ENCODE results near the gene FBXL22.

Gene FBXL22, protein sequence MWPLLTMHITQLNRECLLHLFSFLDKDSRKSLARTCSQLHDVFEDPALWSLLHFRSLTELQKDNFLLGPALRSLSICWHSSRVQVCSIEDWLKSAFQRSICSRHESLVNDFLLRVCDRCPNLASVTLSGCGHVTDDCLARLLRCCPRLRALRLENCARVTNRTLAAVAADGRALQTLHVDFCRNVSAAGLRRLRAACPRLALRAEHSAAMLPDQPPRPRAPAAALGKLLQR

DNA sequence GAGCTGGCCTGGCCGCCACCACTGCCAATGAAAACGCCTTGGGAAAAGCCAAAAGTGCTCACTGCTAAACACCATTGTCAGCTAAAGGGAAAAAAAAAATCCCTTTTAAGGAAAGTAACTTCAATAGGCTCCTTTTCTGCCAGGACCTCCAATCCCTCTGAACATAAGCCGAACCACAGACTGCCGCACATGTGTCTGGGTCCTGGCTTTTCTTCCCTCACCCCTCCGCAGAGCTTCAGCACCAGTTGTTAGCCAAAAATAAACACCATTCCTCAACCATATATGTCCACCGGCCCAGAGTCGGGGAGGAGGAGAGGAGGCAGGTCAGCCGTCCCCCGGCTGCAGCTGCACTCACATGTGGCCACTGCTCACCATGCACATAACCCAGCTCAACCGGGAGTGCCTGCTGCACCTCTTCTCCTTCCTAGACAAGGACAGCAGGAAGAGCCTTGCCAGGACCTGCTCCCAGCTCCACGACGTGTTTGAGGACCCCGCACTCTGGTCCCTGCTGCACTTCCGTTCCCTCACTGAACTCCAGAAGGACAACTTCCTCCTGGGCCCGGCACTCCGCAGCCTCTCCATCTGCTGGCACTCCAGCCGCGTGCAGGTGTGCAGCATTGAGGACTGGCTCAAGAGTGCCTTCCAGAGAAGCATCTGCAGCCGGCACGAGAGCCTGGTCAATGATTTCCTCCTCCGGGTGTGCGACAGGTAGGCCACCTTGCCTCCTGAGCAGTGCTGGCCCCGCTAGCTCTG lies at the start of gene FBXL22:
Gene FBXL22 (plus strand): TSS at position 350 of the 753 bp plus-strand sequence. CDS start 6 bp downstream, at position 356.
- no peak for DNase-seq

DNA sequence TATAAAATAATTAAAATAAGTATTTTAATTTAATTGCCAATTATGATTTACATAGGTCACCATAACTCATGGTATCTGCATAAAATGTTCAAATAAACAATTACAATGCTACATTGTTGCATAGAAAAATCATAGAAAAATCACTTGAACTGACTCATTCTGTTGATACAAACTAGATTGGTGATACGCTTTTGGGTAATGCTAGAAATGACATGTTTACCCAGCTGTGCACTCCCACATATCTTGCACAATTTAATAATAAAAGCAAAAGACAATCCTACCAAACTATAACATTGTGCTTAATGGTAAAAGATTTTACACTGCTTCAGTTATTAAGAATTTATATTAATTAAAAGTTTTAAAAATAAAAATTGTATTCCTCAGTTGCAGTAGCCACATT lies 45.8 kb upstream of the FBXL22 start:
- no peak for DNase-seq

DNA sequence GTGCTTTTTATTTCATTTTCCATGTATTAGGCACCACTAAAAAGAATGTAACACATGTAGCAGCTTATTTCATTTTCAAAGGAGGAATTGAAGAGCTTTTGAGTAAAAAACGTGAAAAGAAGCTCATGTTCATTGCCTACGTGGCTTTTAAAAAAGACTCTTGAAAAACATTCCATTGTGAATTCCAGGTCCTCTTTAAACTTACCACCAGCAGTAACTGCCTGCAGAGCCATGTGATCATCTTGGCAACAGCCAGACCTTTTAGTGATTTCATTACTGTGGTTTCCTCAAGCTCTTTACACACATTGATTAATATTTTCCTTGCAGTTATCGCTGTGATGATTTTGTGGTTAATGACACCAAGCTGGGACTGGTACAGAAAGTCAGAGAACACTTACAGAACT lies 43.8 kb upstream of the FBXL22 start:
- DNase-seq = no peak

DNA sequence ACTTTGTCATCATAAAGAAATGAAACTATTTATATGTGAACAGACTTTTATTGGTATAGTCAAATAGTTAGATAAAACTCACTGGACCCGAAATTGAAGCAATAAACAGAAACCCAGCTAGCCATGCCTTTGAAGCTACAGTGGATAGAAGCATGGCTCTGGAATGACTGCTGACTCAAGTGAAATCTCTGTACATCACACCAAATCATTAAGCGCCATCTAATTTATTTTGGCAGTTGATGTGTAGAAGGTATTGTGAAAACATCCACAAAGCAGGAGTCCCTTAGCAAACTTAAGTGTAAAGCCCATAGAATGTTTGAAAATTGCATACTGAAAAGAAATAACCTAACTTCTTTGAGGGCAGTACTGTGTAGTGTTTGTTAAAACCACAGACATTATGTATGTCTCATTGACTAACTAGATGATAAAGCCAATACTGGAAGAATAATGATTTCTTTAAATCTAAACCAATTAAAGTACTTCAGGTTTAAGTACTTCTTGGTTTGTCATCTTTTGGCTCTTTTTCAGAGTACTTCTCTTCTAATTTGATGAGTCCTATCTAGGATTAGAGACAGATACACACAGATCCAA lies 42.8 kb upstream of the FBXL22 start:
- no peak for DNase-seq

DNA sequence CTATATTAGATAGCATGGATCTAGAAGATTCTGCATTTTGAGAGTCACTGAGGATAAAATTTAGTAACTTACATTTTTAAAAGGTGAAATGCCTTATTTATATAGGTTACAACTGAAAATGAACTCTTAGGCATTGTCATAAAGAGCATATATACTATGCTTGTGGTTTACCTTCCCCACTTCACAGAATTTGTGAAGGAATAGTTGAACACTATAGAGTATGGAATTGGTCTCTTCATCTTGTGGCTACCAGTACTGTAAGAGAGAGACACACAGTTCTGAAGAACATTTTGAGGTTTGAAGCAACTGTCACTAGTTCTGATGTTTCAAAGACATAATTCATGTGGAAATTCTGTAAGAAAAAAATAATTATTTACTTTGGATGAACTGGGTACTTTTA lies 41.7 kb upstream of the FBXL22 start:
- no peak for DNase-seq

DNA sequence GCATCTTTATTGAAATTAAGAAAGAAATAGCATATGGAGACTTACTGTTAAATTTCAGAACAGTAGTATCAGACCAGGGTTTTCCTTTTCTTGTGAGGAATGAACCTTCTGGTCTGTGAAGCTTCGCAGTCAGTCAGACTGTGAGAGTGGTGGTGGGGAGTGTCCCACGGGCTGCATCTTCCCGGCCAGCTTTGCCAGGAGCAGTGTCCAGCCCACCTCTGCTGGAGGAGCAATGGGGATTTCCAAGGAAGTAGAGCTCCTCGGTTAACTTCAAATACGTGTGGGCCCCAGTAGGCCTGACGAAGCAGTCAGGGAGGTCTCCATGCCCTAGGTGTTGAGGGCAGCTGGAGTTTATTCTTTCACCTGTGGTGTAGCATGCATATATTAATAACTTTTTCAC lies 40.9 kb upstream of the FBXL22 start:
- DNase-seq = no peak

DNA sequence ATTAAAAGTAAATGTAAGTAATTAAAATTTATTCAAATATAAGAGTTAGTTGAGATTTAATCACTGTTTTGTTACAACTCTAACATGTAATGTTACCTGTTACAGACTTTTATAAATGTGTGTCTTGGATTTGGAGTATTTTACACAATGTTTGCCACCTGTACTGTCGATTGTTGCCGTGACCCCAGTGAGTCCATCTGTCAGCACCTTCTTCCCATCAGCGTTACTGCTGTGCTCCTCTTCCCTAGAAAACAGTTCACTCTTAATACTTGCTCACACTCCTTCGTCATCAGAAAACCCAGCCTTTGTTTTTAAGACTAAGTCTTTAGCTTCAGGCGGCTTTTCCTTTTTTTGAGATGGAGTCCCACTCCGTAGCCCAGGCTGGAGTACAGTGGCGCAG lies 40.5 kb upstream of the FBXL22 start:
- DNase-seq = no peak

DNA sequence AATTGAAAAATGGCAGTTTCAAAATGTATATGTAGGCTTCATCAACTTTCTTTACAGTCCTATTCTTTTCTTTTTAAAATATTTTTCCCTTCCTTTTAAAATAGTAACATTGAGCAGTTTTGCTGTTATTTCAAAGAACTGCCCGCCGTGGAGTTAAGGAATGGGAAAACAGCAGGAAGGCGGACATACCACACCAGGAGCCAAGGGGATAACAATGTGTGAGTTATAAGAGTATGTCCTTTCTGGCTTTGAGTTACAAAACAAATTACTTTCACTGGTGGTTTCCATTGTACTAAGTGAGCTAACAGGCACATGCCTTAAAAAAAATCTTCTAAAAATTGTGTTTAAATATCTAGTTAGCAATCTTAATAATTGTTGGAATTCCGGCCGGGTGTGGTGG lies 37.4 kb upstream of the FBXL22 start:
- no peak for DNase-seq

DNA sequence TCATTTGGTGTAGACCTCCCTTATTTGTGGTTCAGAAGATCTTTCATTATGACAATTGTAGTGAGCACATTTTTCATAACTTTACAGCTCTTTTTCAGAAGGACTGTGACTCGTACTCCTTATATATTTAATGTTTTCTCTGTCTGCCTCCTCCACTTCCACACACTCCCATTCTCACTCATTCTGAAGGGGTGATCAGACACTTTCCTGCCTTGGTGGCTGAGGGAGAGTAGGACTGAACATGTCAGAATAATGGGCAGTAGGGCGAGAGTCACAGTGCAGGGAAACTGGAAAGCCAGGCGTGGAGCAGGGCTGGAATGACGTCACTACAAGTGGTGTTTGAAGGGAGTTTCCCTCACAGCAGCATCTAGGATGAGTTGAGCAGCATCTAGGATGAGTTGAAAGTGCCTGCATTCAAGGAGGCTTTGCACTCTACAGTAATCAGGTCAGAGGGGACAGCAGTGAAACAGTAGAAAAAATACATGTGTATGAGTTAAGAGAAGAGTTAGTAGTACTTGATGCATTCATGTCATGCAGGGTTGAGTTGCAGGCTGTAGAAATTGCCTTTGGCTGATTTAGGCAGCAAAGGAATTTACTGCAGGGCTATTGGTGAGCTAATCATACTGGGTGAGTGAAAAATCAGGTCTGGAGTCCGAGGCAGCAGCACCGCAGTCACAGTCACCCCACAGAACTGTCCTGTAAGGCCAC lies 36.3 kb upstream of the FBXL22 start:
- peak; percentile 25 for DNase-seq

DNA sequence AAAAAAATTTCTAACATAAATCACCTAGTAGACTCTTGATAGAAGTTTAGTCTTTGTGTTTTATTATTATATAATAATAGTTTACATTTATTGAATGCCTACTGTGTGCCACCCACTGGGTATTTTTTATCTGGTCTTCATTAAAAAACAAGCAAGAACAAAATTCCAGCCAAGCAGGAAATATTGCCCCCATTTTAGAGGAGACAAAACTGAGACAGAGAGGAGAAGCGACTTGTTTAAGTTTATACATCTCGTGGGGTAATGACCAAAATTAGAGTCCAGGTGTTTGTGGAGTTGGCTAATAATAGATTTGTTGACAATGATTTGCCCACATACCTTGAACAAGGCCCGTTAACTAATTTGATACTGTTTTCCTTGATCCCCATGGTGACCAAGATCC lies 33.1 kb upstream of the FBXL22 start:
- DNase-seq = no peak

DNA sequence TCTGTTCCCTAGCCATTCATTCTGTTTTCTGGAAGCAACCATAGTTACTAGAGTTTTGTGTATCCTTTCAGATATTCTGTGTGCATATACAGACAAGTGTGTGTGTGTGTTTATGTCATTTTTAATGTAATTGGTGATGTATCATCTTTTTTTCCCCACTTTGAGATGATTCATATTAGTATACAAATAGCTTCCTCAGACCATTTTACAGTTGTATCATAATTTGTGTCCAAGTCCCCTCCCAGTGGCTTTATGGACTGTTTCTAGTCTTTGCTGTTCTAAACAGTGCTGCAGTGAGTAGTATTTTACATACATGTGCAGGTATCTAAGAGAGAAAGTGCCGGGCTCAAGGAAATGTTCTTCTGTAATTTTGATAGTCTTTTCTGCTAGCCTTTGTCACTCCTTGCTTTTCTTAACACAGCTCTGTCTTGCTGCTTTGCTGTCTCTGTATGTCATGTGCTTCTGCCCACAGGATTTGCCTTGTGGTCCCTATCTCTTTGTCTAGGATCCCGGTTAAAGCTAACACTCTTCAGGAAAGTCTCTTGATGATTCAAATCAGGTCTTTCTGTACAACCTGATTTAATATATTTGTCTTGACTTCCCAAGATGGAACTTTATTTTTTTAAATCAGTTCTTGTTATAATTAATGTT lies 31.5 kb upstream of the FBXL22 start:
- no peak for DNase-seq

DNA sequence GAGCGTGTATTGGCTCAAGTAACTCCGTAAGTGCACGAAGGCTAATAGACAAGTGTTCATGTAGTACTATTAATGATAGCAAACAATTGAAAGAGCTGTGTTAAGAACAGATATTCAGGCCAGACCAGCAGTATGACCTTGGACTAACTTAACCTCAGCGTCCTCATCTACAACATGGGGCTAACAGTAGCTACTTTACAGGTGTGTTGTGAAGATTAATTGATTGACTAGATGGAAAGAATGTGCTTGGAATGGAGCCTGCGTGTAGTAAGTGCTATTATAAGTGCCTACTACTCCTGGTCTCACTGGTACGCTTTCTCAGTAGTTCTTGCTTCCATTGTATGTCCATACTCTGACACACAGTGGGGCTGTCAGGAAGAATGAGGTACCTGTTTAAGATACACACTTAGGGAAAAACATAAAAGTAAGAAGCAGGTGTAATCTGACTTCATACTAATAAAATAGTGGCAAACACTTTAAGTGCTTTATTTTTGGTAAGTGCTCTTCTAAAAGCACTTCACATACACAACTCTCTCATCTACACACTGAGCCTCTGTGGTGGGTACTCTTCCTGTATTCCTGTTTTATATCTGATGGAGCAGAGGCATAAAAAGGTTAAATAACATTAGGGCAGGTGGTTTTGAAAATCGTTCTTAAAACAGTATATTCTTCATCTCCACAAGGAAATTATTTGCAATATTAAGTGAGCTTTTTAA lies 24.3 kb upstream of the FBXL22 start:
- DNase-seq = no peak

DNA sequence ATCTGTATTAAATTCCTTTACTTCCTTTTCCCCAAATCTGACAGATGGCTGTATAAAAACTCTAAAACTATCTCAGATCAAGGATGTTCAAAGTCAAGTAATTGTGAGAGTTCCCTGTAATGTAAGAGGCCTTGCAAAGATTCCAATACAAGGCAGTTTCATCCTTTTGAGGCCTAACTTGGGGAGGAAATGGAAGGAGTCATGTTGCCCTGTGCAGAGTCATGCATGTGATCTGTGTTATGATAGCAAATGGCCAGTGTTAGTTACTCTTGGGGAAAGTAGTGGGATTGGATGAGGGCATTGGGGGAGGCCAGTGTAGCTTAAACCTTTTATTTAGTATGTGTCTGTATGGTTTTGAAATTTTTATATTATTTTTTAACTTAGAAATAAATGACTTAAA lies 23.7 kb upstream of the FBXL22 start:
- DNase-seq = no peak

DNA sequence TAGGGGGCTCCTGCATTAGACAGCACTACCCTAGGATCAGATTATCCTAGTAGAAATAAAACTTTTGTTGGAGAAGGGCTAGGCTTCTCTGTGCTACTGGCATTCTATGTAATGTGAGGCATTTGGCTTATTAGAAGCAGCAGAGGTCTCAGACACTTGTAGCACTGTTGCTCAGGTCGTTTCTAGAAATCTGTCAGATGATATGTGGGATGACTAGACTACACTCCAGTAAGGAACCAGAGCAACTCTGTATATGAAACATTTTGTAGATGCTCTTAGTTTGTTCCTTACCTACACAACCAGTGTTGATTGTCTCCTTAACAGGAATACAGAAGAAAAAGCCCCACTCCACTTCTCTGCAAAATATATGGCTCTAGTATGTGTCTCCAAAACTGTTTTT lies 21.9 kb upstream of the FBXL22 start:
- no peak for DNase-seq

DNA sequence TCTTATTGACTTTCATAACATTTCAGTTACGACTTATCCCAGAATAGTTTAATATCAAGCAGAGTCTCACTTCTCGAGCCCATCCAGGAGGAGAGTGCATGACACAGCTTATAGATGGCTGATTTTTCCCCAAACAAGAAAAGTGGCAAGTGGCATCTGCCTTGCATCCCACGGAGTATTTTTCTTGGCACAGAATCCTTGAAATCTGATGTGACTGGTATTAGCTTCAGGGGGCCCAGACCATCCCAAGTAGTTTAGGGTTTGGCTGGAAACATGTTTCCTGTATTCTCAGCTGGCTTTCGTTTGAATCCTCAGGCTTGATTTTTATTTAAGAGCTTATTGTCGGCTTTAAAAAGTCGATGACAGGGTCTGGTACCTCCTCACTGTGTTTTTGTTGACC lies 20.7 kb upstream of the FBXL22 start:
- DNase-seq = no peak

DNA sequence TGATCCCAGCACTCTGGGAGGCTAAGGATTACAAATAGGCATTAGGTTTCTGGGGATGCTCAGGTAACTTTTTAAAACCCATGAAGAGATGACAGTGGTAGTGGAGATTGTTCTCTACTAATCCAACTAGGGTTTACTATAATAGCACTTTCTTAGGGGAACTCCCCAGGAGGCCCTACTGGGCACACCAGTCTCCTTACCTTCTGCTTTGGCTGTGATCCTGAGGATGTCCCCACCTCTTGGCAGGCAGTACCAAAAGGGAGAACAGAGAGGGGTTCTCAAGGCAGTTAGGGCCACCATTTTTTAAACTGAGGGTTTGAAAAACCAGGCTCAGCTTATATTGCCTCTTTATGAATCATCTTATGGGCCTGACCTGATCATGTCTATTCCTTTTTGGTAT lies 15.0 kb upstream of the FBXL22 start:
- no peak for DNase-seq

DNA sequence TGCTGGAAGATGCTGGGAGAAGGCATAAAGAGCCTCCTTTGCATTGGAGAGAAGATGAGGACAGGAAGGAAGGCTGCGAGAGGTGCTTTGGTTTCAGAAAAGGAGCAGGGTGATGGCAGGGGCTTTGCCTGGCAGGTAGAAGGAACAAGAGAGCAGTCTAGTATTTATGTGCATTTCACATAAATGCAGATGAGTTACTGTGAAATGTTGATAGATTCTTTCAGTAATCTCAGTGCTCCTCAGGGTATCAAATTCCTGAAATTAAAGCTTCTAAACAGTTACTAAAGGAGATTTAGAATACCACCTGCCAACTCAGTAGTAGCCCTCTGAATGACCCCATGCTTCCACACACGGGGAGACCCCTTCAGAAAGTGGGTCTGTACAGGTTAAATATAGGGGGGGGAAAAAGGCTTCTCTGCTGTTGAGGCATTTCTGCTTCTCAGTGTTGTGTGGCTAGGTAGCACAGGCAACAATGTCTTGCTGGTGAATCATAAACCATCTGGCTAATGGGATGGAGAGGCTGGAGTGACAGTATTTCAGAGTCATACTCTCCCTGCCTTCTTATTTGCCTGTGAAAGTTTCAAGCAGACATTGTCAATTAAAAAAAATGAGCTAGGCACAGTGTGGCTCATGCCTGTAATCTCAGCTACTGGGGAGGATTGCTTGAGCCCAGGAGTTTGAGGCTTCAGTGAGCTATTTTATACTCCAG lies 14.3 kb upstream of the FBXL22 start:
- no peak for DNase-seq

DNA sequence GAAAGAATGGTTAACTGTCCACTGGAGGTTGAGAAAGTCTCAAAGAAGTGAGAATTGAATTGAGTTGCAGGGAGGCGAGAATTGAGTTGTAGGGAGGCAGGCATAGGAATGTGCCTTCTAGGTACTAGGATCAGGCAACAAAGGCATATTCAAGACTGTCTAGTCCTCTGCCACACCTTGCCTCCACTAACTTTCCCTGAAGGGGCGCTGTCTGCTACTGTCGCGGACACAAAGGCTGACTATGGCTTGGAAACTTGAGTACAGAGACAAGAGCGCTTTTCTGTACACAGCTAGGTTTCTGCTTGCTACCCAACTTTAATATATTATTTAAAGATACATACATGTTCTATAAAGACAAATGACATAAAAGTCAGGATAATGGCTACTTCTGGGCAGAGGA lies 10.4 kb upstream of the FBXL22 start:
- no peak for DNase-seq

DNA sequence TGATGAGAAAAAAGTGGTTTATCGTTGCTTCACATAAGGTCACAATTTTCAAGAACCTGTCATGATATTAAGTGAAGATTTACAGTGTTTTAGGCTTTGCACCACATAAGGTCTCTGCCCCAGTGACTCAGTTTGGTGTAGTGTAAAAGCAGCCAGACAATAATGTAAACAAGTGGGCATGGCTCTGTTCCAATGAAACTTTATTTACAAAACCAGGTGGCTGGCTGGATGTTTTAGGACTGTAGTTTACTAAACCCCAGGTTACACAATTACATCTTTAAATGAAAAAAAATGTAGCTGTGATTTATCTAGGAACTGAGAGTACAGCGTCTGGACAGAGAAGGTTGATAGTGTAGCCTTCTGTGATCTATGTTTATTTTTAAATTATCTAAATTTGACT lies 9.7 kb upstream of the FBXL22 start:
- DNase-seq = no peak

DNA sequence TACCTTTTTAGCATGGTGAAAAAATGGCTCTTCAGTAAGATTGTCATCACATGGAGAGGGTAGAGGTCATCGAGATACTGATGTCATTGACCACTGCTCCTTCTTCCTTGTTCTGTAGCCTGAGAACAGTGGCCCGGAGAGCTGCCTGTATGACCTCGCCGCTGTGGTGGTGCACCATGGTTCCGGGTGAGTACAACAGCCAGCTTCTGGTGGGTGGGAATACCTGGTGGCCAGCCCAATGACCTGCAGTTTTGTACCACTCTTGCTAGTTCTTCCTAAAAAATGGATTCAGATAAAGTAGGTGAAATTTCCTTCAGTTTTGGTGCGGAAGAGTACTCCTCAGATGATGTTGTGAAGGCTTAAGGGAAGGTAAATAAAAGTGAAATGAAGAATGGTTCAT lies 8.4 kb upstream of the FBXL22 start:
- DNase-seq = no peak

DNA sequence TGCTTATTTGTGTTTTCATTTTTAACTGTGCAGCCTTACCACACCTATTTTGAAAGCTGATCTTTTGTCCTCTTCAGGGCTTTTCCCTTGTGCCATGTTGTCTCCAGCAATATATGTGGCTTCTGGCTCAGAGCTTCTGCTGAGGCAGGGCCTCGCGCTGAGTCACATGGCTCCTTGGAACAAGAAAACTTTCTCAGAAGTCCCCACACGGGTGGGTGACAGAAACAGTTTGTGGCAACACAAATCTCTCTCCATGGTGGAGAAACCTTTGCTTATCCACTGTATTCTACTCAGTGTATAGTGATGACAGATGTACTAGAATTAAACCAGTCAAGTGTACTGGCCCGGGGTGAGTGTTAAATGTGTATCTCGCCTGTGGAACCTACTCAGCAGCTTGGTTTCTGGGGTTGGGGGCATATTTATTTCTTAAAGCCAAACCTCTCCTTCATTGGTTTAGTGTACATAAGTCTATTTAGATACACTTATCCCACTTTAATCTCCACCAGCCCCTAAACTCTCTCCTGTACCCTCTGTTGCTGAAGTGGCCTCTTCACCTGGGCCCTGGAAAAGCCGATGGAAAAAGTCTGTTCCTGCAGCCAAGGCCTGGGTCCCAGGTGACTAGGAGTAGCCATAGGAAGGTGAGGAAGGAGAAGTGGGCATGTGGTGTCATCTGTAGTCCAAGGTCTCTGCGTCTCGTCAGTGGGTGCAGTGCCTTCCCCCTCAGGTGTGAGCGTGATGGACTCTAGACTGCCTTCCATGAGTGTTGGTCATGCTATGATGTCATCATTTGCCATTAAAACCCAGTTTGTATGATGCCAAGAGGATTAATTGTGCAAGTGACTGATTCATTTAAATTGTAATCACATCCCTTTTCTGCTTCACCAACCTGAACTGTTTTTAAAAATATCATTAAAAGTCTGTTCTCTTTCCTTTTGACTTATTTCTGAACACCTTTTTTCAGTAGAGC lies 3.2 kb upstream of the FBXL22 start:
- DNase-seq = peak; percentile 27
